HG03575 (cell line): ENCODE results near the gene CLDN9.

ENCODE experiments used
- ATAC-seq: cut with Tn5 transposase; IDR thresholded peaks from one replicate; pipeline ENCODE4 v1.9.1; 2021; ENCODE audit not compliant: unreplicated experiment, insufficient number of reproducible peaks, low FRiP score; ENCODE audit errors: extremely low read depth

Gene CLDN9

GRCh38 chr16:3060339-3061127 is 47.8 kb downstream of the CLDN9 start:
- no peak for ATAC-seq

- no peak for ATAC-seq
Observed at GRCh38 chr16:3062553-3062952, 49.8 kb downstream of the CLDN9 start.

- ATAC-seq = no peak
Observed at GRCh38 chr16:3063625-3064386, 51.1 kb downstream of the CLDN9 start.
